Left lobe of liver (tissue), 2 donors: ENCODE data around the gene HNF1B. TPM values are rescaled to one million over a fixed set of nuclear protein-coding genes. Genes with fewer than 3 reads are reported as not detected.

Experiments used
- ATAC-seq: fragments of 200-7000 bp; cut with Tn5 transposase; one replicate; pipeline ENCODE4 v1.9.1; 2020; ENCODE audit warnings: mild to moderate bottlenecking, moderate library complexity
- DNase-seq: peaks from one replicate; pipeline ENCODE4 v3.0.0-alpha.2; 2020; ENCODE audit warnings: low spot score
- total RNA-seq: library from RNA; stranded (reverse); gene quantifications from one replicate; pipeline ENCODE4 v1.2.1, GENCODE V29; 2021
- donor health status: DM: no; HTN: no; CAD: no; lungs with moderate emphysema.
- donor health status: DM: no; HTN: yes; CAD: no.

Gene HNF1B
- total RNA-seq, 1 donor from 2014 or later = 8.4 TPM

- DNase-seq (no peak), ATAC-seq (no peak)
These were observed 70.3 kb downstream of the HNF1B start for GRCh38 chr17:37674511-37674910.

DNA sequence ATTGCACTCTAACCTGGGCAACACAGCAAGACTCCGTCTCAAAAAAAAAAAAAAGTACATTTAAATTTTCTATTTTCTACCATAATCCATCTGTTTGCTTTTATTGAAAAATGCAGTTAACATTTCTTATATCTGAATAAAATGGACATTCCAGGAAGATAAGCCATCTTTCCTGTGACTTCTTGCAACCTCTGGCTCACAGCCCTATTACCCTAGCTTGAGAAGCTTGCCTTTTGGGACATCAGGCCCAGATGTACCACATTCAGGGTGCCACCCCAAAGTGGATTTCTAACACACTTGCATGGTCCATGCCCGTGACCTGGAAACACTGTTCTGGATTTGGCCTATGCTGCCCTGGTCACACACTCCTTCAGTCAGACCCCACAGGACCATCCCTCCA lies 71.5 kb downstream of the HNF1B start:
- ATAC-seq (no peak), DNase-seq (no peak)

- DNase-seq = no peak
- no peak for ATAC-seq
These were observed 72.2 kb downstream of the HNF1B start for GRCh38 chr17:37672548-37673078.

GRCh38 chr17:37671824-37672547 lies 72.9 kb downstream of the HNF1B start:
- no peak for DNase-seq
- ATAC-seq = no peak

- DNase-seq (no peak), ATAC-seq (no peak)
These were observed 73.6 kb downstream of the HNF1B start for GRCh38 chr17:37671028-37671823.

DNA sequence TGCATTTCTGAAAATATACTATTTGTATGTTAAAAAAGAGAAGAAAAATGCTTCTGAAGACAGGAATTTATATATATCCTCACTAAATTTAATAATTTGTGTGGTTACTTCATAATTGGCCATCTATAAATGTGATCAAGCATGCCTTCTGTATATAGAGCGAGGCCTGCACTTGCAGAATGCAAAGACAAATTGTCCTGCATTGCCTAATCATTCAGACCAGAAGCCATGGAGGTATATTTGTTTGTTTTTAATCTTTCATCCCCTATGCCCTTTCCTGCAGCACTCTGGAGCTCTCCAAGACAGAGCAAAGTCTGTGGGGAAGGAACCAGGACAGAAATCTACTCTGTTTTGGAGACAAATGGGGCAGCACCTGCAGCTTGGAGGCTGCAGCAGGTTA lies 77.8 kb downstream of the HNF1B start:
- DNase-seq (no peak), ATAC-seq (no peak)

DNA sequence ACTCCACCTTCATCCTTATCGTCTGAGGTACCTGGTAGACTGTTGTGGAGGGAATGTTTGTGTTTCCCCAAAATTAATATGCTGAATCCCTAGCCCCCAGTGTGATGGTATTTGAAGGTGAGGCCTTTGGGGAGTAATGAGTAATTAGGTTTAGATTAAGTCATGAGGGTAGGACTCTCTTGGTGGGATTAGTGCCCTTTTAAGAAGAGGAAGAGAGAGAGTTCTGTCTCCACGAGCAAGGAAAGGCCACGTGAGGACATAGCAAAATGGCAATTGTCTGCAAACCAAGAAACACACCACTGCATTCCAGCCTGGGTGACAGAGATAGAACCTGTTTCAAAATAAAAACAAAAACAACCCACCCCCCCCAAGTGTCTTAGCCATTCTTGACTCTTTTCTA lies 80.6 kb downstream of the HNF1B start:
- no peak for DNase-seq
- no peak for ATAC-seq

DNA sequence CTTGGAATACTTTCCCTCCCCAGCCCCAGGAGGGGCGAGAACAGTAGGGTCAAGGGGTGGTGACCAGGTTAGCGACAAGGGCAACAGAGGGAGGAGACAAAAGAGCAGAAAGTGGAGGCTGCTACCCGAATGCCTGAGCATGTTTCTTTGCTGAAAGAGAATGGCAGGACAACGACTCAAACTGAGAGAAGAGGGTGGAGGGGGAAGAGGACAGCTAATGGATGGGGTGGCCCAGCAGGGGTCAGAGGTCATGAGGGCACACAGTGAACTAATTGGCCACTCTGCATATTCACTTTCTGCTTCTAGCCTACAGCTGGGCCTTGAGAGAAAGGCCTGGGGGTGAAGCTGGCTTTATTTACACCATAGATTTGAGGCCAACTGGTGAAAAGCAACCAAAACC lies 82.5 kb downstream of the HNF1B start:
- DNase-seq (no peak), ATAC-seq (no peak)

- ATAC-seq = no peak
- no peak for DNase-seq
These were observed 83.4 kb downstream of the HNF1B start for GRCh38 chr17:37661400-37662014.

DNA sequence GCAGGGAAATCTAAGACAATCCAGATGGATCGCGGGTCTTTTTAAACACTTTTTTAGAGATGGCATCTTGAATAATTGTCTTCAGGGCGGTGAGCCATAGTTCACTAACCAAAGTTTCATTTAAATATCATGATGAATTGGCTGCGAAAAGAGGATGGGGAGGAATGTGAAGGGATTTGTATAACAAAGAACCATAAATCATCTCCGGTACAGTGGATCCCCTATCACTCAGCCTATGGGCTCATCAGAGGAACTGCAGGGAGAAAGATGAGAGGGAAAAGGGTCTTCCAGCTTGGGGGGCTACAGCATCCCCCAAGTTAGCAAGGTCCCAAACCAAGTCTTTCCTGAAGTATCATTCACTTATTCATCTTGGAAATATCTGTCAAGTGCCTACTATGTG lies 84.9 kb downstream of the HNF1B start:
- DNase-seq (no peak), ATAC-seq (no peak)

- DNase-seq (no peak), ATAC-seq (no peak)
These were observed 87.7 kb downstream of the HNF1B start for GRCh38 chr17:37657202-37657601.

GRCh38 chr17:37651849-37652248 lies 93.0 kb downstream of the HNF1B start:
- no peak for ATAC-seq

GRCh38 chr17:37650419-37651003 lies 94.3 kb downstream of the HNF1B start:
- ATAC-seq = peak; percentile 97
- peak; percentile 55 for DNase-seq

More at GRCh38 chr17:37651849-37652248, 93.0 kb downstream of the HNF1B start:
- DNase-seq = no peak

DNA sequence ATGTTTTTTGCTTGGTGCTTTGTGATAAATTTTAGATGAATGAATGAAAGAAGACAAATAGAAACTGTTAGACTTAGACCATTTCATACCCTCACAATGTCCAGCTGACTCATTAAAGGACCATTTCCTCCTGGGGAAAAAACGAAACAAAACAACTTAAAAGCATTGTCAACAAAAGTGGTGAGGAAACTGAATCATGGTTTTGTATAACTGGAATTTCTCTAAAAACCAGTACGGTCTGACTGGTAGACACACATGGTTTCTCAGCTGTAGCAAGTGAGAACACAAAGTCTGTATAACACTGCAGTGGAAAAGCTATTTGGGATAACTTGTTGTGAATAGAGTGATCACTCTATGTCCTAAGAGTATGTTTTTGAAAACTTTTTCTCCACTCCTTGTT lies 96.3 kb downstream of the HNF1B start:
- ATAC-seq = no peak
- DNase-seq = no peak

DNA sequence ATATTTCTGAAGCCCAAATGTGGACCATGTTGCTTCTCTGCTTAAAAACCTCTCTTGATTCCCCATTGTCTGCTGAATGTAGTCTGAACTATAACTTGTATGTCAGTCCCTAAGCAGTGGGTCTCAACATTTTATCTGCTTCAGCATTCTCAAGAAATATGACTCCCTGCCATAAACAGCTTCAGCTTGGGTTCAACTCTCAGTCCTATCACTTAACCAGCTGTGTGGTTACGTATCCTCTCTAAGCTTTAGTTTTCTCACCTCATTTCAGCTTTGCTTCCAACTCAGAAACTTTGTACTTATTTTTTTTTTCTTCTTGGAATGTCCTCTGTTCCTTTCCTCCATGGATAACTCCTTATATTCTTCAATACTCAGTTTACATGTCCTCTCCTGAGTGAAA lies 97.0 kb downstream of the HNF1B start:
- no peak for DNase-seq
- no peak for ATAC-seq

GRCh38 chr17:37643869-37644268 lies 101.0 kb downstream of the HNF1B start:
- ATAC-seq = no peak
- no peak for DNase-seq

DNA sequence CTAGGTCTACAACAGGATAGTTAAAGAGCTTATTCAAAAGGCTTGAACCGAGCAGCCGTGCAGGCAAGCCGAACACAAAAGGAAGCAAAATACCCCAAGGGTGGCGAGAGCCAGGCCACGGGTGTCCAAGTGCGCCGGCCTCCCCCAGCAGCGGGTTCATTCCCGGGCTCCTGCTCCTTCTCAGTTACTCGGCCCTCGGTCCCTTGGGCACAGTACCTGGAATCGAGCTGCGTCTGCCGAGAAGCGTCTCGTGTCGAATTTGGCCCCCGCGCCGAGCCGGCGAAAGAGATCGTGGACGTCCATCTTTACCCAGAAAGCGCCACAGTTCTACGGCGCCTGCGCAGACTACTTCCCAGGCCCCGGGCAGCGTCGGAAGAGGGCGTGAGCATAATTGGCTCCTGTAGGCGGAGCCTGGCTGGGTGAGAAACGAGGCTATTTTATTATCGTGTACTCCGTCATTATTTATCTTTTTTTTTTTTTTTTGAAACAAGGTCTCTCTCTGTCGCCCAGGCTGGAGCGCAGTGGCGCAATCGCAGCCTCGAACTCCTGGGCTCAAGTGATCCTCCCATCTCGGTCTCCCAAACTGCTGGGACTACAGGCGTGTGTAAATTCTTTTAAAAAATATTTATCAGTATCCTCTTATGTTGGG lies 101.6 kb downstream of the HNF1B start, which contains the start of gene DDX52:
TSS of gene DDX52 (minus strand) at position 329 of the 649 bp plus-strand sequence. CDS start at position 303, 26 bp downstream.
- DNase-seq = peak; percentile 93
- ATAC-seq = peak; percentile 98

- DNase-seq (no peak), ATAC-seq (peak; percentile 18)
These were observed 102.2 kb downstream of the HNF1B start for GRCh38 chr17:37642681-37643080.

- no peak for ATAC-seq
These were observed 104.8 kb downstream of the HNF1B start for GRCh38 chr17:37640015-37640414.

DNA sequence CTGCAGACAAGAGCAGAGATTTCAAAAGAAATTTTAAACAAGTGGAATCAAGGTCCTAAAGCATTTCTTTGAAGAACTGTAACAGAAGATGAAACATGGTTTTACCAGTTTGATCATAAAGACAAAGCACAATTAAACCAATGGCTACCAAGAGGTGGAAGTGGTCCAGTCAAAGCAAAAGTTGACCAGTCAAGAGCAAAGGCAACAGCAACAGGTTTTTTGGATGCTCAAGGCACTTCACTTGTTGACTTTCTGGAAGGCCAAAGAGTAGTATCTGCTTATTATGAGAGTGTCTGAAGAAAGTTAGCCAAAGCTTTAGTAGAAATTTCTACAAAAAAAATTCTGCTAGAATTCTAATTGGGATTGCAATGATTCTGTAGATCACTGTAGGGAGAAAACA lies 106.9 kb downstream of the HNF1B start:
- no peak for ATAC-seq
- DNase-seq = no peak

More at GRCh38 chr17:37640015-37640414, 104.8 kb downstream of the HNF1B start:
- DNase-seq = no peak
